ENCODE data around the gene TADA3.

TADA3 gene

GRCh38 chr3:9808345-9809037 is 16.2 kb upstream of the TADA3 start:
- peaks cover 28% of the 10 kb centered on the region for H3K4me1 ChIP-seq (ENCODE audit: control insufficient read depth, insufficient read depth, low read length)
- H3K4me2 ChIP-seq (ENCODE audit: low read length) = no peak overlapping the region
- no peak overlapping the region for H3K4me3 ChIP-seq (ENCODE audit: low read length)
- peaks cover 53% of the 10 kb centered on the region for H3K36me3 ChIP-seq (ENCODE audit: insufficient read depth, low read length)
- no peaks in the 10 kb centered on the region for H3K27me3 ChIP-seq (ENCODE audit: control insufficient read depth, insufficient read depth, low read length)
- no peaks in the 10 kb centered on the region for H3K9me3 ChIP-seq (replicated peaks; ENCODE audit: low read length)
- H3K9ac ChIP-seq (ENCODE audit: low read depth, low read length) = no peak overlapping the region

GRCh38 chr3:9807981-9808344 is 15.7 kb upstream of the TADA3 start:
- no peak overlapping the region for H3K4me3 ChIP-seq (ENCODE audit: low read length)
- no peaks in the 10 kb centered on the region for H3K27me3 ChIP-seq (ENCODE audit: control insufficient read depth, insufficient read depth, low read length)
- no peak overlapping the region for H3K4me2 ChIP-seq (ENCODE audit: low read length)
- peaks cover 55% of the 10 kb centered on the region for H3K36me3 ChIP-seq (ENCODE audit: insufficient read depth, low read length)
- H3K9me3 ChIP-seq (replicated peaks; ENCODE audit: low read length) = no peaks in the 10 kb centered on the region
- H3K4me1 ChIP-seq (ENCODE audit: control insufficient read depth, insufficient read depth, low read length) = peaks cover 28% of the 10 kb centered on the region
- no peak overlapping the region for H3K9ac ChIP-seq (ENCODE audit: low read depth, low read length)

GRCh38 chr3:9806688-9807589 is 14.7 kb upstream of the TADA3 start:
- no peak overlapping the region for H3K4me2 ChIP-seq (ENCODE audit: low read length)
- H3K36me3 ChIP-seq (ENCODE audit: insufficient read depth, low read length) = peaks cover 56% of the 10 kb centered on the region
- H3K4me3 ChIP-seq (ENCODE audit: low read length) = no peak overlapping the region
- no peaks in the 10 kb centered on the region for H3K27me3 ChIP-seq (ENCODE audit: control insufficient read depth, insufficient read depth, low read length)
- no peaks in the 10 kb centered on the region for H3K9me3 ChIP-seq (replicated peaks; ENCODE audit: low read length)
- H3K9ac ChIP-seq (ENCODE audit: low read depth, low read length) = no peak overlapping the region
- peaks cover 28% of the 10 kb centered on the region for H3K4me1 ChIP-seq (ENCODE audit: control insufficient read depth, insufficient read depth, low read length)

- peaks cover 28% of the 10 kb centered on the region for H3K4me1 ChIP-seq (ENCODE audit: control insufficient read depth, insufficient read depth, low read length)
- no peak overlapping the region for H3K9ac ChIP-seq (ENCODE audit: low read depth, low read length)
- H3K4me3 ChIP-seq (ENCODE audit: low read length) = no peak overlapping the region
- H3K4me2 ChIP-seq (ENCODE audit: low read length) = no peak overlapping the region
- peaks cover 63% of the 10 kb centered on the region for H3K36me3 ChIP-seq (ENCODE audit: insufficient read depth, low read length)
- H3K9me3 ChIP-seq (replicated peaks; ENCODE audit: low read length) = no peaks in the 10 kb centered on the region
- H3K27me3 ChIP-seq (ENCODE audit: control insufficient read depth, insufficient read depth, low read length) = no peaks in the 10 kb centered on the region
Observed at GRCh38 chr3:9806137-9806536, 13.9 kb upstream of the TADA3 start.

GRCh38 chr3:9804996-9805395 is 12.7 kb upstream of the TADA3 start:
- Histone ChIP-seq H3K36me3 (ENCODE audit: insufficient read depth, low read length) (peaks cover 73% of the 10 kb centered on the region), H3K9ac (ENCODE audit: low read depth, low read length) (no peak overlapping the region), H3K27me3 (ENCODE audit: control insufficient read depth, insufficient read depth, low read length) (no peaks in the 10 kb centered on the region), H3K4me1 (ENCODE audit: control insufficient read depth, insufficient read depth, low read length) (peaks cover 19% of the 10 kb centered on the region), H3K4me3 (ENCODE audit: low read length) (no peak overlapping the region), H3K9me3 (replicated peaks; ENCODE audit: low read length) (no peaks in the 10 kb centered on the region), H3K4me2 (ENCODE audit: low read length) (no peak overlapping the region)

GRCh38 chr3:9803494-9803893 is 11.2 kb upstream of the TADA3 start:
- Histone ChIP-seq H3K9ac (ENCODE audit: low read depth, low read length) (no peak overlapping the region), H3K4me1 (ENCODE audit: control insufficient read depth, insufficient read depth, low read length) (peaks cover 9% of the 10 kb centered on the region), H3K4me2 (ENCODE audit: low read length) (no peak overlapping the region), H3K9me3 (replicated peaks; ENCODE audit: low read length) (no peaks in the 10 kb centered on the region), H3K36me3 (ENCODE audit: insufficient read depth, low read length) (peaks cover 79% of the 10 kb centered on the region), H3K27me3 (ENCODE audit: control insufficient read depth, insufficient read depth, low read length) (no peaks in the 10 kb centered on the region), H3K4me3 (ENCODE audit: low read length) (no peak overlapping the region)

- H3K4me3 ChIP-seq (ENCODE audit: low read length) = no peak overlapping the region
- H3K36me3 ChIP-seq (ENCODE audit: insufficient read depth, low read length) = peaks cover 77% of the 10 kb centered on the region
- no peaks in the 10 kb centered on the region for H3K4me1 ChIP-seq (ENCODE audit: control insufficient read depth, insufficient read depth, low read length)
- H3K27me3 ChIP-seq (ENCODE audit: control insufficient read depth, insufficient read depth, low read length) = no peaks in the 10 kb centered on the region
- no peak overlapping the region for H3K4me2 ChIP-seq (ENCODE audit: low read length)
- H3K9ac ChIP-seq (ENCODE audit: low read depth, low read length) = no peak overlapping the region
- no peaks in the 10 kb centered on the region for H3K9me3 ChIP-seq (replicated peaks; ENCODE audit: low read length)
Observed at GRCh38 chr3:9800529-9800928, 8.3 kb upstream of the TADA3 start.

GRCh38 chr3:9797196-9797945 is 5.1 kb upstream of the TADA3 start:
- no peaks in the 10 kb centered on the region for H3K4me1 ChIP-seq (ENCODE audit: control insufficient read depth, insufficient read depth, low read length)
- no peak overlapping the region for H3K4me3 ChIP-seq (ENCODE audit: low read length)
- no peak overlapping the region for H3K9ac ChIP-seq (ENCODE audit: low read depth, low read length)
- H3K27me3 ChIP-seq (ENCODE audit: control insufficient read depth, insufficient read depth, low read length) = no peaks in the 10 kb centered on the region
- peaks cover 65% of the 10 kb centered on the region for H3K36me3 ChIP-seq (ENCODE audit: insufficient read depth, low read length)
- no peaks in the 10 kb centered on the region for H3K9me3 ChIP-seq (replicated peaks; ENCODE audit: low read length)
- no peak overlapping the region for H3K4me2 ChIP-seq (ENCODE audit: low read length)

- Histone ChIP-seq H3K4me3 (ENCODE audit: low read length) (no peak overlapping the region), H3K9me3 (replicated peaks; ENCODE audit: low read length) (no peaks in the 10 kb centered on the region), H3K36me3 (ENCODE audit: insufficient read depth, low read length) (peaks cover 53% of the 10 kb centered on the region), H3K4me1 (ENCODE audit: control insufficient read depth, insufficient read depth, low read length) (peaks cover 15% of the 10 kb centered on the region), H3K27me3 (ENCODE audit: control insufficient read depth, insufficient read depth, low read length) (no peaks in the 10 kb centered on the region), H3K4me2 (ENCODE audit: low read length) (no peak overlapping the region), H3K9ac (ENCODE audit: low read depth, low read length) (no peak overlapping the region)
Observed at GRCh38 chr3:9795207-9795606, 2.9 kb upstream of the TADA3 start.

GRCh38 chr3:9794400-9794799 is 2.1 kb upstream of the TADA3 start:
- Histone ChIP-seq H3K4me1 (ENCODE audit: control insufficient read depth, insufficient read depth, low read length) (peaks cover 15% of the 10 kb centered on the region), H3K4me3 (ENCODE audit: low read length) (no peak overlapping the region), H3K9ac (ENCODE audit: low read depth, low read length) (peak overlapping the region; percentile 98), H3K27me3 (ENCODE audit: control insufficient read depth, insufficient read depth, low read length) (no peaks in the 10 kb centered on the region), H3K4me2 (ENCODE audit: low read length) (peak overlapping the region; percentile 97), H3K9me3 (replicated peaks; ENCODE audit: low read length) (no peaks in the 10 kb centered on the region), H3K36me3 (ENCODE audit: insufficient read depth, low read length) (peaks cover 51% of the 10 kb centered on the region)

- Histone ChIP-seq H3K27me3 (ENCODE audit: control insufficient read depth, insufficient read depth, low read length) (no peaks in the 10 kb centered on the region), H3K4me2 (ENCODE audit: low read length) (peak overlapping the region; percentile 97), H3K4me1 (ENCODE audit: control insufficient read depth, insufficient read depth, low read length) (peaks cover 15% of the 10 kb centered on the region), H3K36me3 (ENCODE audit: insufficient read depth, low read length) (peaks cover 47% of the 10 kb centered on the region), H3K9ac (ENCODE audit: low read depth, low read length) (peak overlapping the region; percentile 98), H3K4me3 (ENCODE audit: low read length) (peak overlapping the region; percentile 99), H3K9me3 (replicated peaks; ENCODE audit: low read length) (no peaks in the 10 kb centered on the region)
Observed at GRCh38 chr3:9793161-9793781, 998 bp upstream of the TADA3 start.
